GM21723 (cell line): ENCODE measurements around the gene TRMT2B.
"Not testable (repeated sequence)": the region's sequence is repeated elsewhere in the genome, so short reads cannot be mapped to it uniquely, and the experiment has no call there.

ENCODE experiments used
- ATAC-seq: cut with Tn5 transposase; IDR thresholded peaks from one replicate; pipeline ENCODE4 v1.9.1; 2021; ENCODE audit warnings: mild to moderate bottlenecking, moderate library complexity; ENCODE audit not compliant: unreplicated experiment

TRMT2B gene

GRCh38 chrX:101012031-101012430 is 39.9 kb downstream of the TRMT2B start:
- not testable (repeated sequence) for ATAC-seq

- ATAC-seq = no peak
These were observed 42.8 kb downstream of the TRMT2B start for GRCh38 chrX:101009090-101009489.

GRCh38 chrX:100999451-100999850 is 52.5 kb downstream of the TRMT2B start:
- no peak for ATAC-seq

DNA sequence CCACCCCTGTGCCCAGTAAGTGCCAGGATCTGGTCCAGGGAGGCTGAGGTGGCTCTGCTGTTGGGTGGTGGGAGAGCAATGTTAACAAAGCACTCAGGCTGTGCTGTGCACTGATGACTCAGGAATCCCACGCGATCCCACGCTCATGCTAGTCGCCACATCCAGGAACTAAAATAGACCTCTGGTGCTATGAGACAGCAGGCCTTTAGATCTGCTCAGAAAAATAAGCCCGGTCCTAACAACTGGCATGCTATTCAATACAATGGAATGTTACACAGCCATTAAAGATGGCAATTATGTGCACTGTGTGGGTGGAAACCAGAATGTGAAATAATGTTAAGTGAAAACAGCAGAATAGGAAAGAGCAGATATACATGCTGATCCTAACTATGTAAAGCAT is 56.4 kb downstream of the TRMT2B start:
- no peak for ATAC-seq

DNA sequence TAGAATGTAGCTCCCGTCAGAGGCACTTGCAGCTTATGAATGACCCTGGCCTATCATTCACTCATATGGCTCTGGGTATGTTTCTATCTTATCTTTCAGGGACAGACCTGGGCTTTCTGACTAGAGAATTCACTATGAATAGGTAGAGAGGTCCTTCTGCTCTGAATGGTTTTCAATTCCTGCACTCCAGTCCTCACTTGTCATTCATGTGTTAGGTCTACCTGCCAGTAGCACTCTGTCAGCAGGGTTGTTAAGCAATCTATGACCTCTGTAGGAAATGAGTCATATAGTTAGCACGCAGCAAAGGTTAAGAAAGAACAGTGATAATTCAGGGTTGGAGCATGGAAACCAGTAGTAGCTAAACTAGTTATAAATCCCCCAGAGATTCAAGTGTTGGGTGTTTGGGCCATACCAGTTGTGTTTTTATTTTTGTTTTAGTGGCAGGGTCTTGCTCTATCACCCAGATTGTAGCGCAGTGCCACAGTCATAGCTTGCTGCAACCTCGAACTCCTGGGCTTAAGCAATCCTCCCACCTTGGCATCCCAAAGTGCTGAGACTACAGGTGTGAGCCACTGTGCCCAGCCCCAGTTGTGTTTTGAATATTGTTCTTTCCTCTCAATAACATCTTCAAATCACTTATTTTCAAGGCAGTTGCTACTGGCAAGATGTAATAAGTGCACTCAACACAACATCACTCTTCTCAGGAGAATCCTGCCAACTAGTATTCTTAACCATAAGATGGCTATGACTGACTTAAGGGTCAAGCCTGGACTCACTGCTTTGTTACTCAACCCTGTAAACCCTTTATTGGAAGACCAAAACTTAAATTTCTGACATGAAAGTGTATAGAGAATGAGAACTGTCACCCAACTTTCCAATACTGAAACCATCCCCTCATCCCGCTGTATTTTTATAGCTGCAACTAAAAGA is 57.3 kb downstream of the TRMT2B start:
- peak; percentile 87 for ATAC-seq

GRCh38 chrX:100990139-100990538 is 61.8 kb downstream of the TRMT2B start:
- ATAC-seq = no peak

DNA sequence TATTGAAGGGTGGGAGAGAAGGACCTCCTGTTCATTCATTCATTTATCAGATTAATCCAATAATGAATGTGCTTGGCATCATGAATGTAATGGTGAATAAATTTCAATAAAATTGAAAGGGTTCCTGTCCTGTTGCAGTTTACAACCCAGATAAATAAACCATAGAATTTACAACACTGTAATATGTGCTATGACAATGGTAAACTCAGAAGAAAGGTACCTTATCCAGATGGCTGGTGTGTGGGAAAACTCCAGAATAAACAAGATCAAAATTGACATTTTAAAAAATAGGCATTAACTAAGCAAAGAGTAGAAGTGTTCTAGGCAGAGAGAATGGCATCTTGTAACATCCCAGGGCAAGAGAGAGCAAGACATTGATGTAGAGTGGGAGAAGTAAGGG is 67.1 kb downstream of the TRMT2B start:
- ATAC-seq = no peak

GRCh38 chrX:100981498-100981845 is 70.4 kb downstream of the TRMT2B start:
- not testable (repeated sequence) for ATAC-seq

GRCh38 chrX:100980608-100981497 is 71.1 kb downstream of the TRMT2B start:
- no peak for ATAC-seq

GRCh38 chrX:100979881-100980607 is 71.9 kb downstream of the TRMT2B start:
- ATAC-seq = no peak

- ATAC-seq = no peak
These were observed 75.7 kb downstream of the TRMT2B start for GRCh38 chrX:100976211-100976610.

DNA sequence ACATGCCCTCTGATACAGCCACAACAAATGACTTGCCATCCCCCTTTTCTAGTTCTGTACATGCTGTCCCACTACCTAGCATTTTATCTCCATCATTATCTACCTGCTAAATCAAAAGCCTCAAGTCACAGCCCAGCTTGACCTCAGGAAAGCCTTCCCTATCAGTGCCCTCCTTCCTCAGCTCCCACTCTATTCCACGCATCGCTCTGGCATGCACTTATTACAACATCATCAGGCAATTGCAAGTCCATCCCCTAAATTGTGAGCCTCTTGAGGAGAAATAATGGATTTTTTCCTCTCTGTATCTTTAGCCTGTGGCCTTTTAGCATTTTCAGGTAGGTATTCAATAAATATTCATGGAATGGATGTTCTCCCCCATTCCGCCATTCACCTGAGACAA is 76.7 kb downstream of the TRMT2B start:
- no peak for ATAC-seq

DNA sequence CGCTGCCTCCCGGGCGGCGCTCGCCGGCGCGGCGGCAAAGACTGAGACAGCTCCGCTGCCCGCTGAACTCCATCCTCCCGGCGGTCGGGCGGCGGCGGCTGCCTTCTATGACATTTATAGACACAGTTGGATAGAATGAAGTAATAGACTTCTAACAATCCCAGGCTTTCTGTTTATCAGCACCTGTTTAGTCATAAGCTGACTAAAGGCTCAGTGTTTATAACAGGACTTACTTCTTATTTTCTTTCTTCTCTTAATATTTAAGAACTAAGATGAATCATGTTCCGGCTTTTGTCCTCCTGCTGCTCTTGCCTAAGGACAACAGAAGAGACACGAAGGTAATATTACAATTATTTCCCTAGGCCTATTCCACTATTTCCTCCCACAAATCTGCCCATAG is 78.5 kb downstream of the TRMT2B start:
- ATAC-seq = no peak

GRCh38 chrX:100969936-100970335 is 82.0 kb downstream of the TRMT2B start:
- ATAC-seq = no peak

GRCh38 chrX:100969408-100969807 is 82.5 kb downstream of the TRMT2B start, which contains the start of gene ARL13A:
TSS of gene ARL13A (plus strand) at chrX:100969708. CDS start at chrX:100973690, 3,982 bp downstream.
- no peak for ATAC-seq

DNA sequence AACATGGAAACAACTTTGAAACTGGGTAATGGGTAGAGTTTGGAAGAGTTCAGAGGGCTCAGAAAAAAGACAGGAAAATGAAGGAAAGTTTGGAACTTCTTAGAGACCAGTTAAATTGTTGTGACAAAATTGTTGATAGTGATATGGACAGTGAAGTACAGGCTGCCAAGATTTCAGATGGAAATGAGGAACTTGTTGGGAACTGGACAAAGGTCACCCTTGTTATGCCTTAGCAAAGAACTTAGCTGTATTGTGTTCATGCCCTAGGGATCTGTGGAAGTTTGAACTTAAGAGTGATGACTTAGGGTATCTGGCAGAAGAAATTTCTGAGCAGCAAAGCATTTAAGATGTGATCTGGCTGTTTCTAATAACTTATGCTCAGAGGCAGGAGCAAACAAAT is 87.5 kb downstream of the TRMT2B start:
- no peak for ATAC-seq

- ATAC-seq = no peak
These were observed 89.1 kb downstream of the TRMT2B start for GRCh38 chrX:100962811-100963210.
